ENCODE results near the gene CEP192.

Gene CEP192

DNA sequence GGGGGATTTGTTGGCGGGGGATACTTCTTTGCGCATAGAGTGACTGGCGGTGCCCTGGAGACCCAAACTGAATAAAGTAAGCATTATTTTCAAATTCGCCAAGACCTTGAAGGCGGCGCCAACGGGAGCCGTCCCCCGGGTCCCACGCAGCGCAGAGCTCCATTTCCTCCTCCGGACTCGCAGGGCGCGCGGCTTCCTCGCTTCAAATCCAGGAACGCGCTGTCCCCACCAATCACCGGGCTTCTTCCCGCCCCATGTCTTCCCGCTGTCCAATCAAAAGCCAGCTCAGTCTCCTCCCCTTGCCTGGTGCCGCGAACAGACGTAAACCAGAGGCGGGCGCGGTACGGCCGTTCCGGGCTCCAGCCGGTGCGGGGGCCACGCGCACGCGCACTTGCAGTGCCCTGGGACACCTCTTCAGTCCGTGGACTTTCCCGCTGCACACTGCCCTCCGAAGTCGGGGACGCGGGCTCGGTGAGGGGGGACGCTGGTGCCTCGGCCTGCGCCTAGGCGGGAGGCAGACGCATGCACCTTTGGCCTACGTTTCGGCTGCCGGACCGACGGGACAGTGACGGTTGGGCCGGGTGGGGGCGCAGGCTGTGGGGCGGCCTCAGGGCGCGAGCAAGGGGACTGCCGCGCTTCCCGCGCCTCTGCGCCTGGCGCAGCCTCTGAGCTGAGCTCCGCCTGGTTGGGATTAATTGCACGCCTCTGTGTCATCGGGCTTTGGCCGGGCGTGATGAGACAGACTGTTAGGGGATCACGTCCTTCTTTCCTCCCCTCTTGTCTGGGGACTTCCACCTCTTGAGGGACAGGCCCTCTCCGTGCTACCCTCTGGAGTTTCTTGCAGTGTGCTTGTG is at the start of gene CEP192:
CEP192 (plus strand) TSS at position 396 of the 854 bp plus-strand sequence. CDS start 8,063 bp downstream, outside the sequence.
- H3K36me3 ChIP-seq (ENCODE audit: control insufficient read depth in 2 of 2, insufficient read depth in 2 of 2, low read length in 2 of 2) = peaks cover 3 to 4% of the 10 kb centered on the region in 2 donors
- peaks cover 3% of the 10 kb centered on the region for H3K4me1 ChIP-seq (ENCODE audit: control insufficient read depth, insufficient read depth, low read length)
- H3K4me3 ChIP-seq (ENCODE audit: low read length in 2 of 2) = peak within 1 kb of the TSS; percentile 88 to 89
- peak within 1 kb of the TSS; percentile 78 to 81 for H3K9ac ChIP-seq (ENCODE audit: low read length in 2 of 2)
- no peaks in the 10 kb centered on the region for H3K9me3 ChIP-seq (ENCODE audit: control insufficient read depth in 2 of 2, low read length in 2 of 2)
- peak within 1 kb of the TSS; percentile 68 for H3K27ac ChIP-seq (ENCODE audit: low read length)
- H3K27me3 ChIP-seq (ENCODE audit: control insufficient read depth in 1 of 2, insufficient read depth in 2 of 2, low read length in 2 of 2) = no peaks in the 10 kb centered on the region

DNA sequence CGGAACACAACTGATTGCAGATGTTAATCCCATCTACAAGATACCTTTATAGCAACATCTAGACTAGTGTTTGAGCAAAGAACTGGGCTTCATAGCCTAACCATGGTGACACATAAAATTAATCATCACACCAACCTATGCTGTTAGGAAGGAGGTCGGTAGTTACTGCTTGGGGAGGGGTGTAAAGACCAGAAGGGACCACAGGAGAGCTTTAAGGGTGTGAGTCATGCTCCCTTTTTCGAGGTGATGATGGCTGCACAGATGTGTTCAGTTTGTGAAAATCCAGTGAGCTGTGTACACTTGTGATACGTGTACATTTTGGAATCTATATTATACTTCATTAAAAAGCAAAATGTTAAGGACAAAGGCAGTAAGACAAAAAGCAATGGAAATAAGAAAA is 47.9 kb upstream of the CEP192 start:
- no peaks in the 10 kb centered on the region for H3K9me3 ChIP-seq (ENCODE audit: control insufficient read depth in 2 of 2, low read length in 2 of 2)
- H3K4me3 ChIP-seq (ENCODE audit: low read length in 2 of 2) = no peak overlapping the region
- no peaks in the 10 kb centered on the region for H3K27me3 ChIP-seq (ENCODE audit: control insufficient read depth in 1 of 2, insufficient read depth in 2 of 2, low read length in 2 of 2)
- H3K9ac ChIP-seq (ENCODE audit: low read length in 2 of 2) = no peak overlapping the region
- H3K4me1 ChIP-seq (ENCODE audit: control insufficient read depth, insufficient read depth, low read length) = peaks cover 10% of the 10 kb centered on the region
- no peaks in the 10 kb centered on the region for H3K36me3 ChIP-seq (ENCODE audit: control insufficient read depth in 2 of 2, insufficient read depth in 2 of 2, low read length in 2 of 2)
- no peak overlapping the region for H3K27ac ChIP-seq (ENCODE audit: low read length)

- Histone ChIP-seq H3K9me3 (ENCODE audit: control insufficient read depth in 2 of 2, low read length in 2 of 2) (no peaks in the 10 kb centered on the region), H3K36me3 (ENCODE audit: control insufficient read depth in 2 of 2, insufficient read depth in 2 of 2, low read length in 2 of 2) (no peaks in the 10 kb centered on the region), H3K4me3 (ENCODE audit: low read length in 2 of 2) (no peak overlapping the region), H3K27me3 (ENCODE audit: control insufficient read depth in 1 of 2, insufficient read depth in 2 of 2, low read length in 2 of 2) (no peaks in the 10 kb centered on the region), H3K9ac (ENCODE audit: low read length in 2 of 2) (no peak overlapping the region), H3K27ac (ENCODE audit: low read length) (no peak overlapping the region), H3K4me1 (ENCODE audit: control insufficient read depth, insufficient read depth, low read length) (peaks cover 18% of the 10 kb centered on the region)
Measured at GRCh38 chr18:12944709-12945108, 46.5 kb upstream of the CEP192 start.

DNA sequence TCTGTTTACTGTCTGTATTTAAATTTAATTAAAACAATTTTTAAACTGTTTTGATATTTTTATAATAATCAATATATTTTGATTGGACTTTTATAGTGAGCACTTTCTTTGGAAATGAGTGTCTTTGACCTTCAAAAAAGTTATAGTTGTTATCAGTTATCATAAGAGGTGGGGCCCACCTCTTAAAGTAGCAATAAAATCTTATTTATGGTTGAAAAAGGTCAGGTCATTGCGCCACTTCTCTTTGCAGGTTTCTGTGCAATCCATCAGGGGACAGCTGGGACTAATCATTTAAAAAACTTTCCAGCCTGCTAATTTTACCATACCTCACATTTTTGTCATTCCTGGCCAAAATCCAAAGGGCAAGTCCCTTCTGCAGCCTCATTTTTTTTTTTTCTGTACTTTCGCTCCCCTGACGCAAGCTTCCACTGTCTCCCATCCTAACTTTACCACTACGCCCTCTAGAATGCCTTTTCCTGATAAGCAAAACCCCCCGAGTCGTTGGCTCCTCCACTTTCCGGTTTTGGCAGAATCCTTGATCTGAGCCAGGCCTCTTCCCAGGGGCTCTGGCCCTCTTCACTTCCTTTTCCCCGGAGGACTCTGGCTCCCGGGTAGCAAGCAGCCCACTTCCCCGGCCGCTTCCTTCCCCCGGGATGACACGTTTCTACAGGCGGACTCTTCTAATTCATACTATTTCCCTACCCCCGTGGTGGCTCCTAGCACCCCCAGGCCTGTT is 44.4 kb upstream of the CEP192 start:
- Histone ChIP-seq H3K36me3 (ENCODE audit: control insufficient read depth in 2 of 2, insufficient read depth in 2 of 2, low read length in 2 of 2) (no peaks in the 10 kb centered on the region), H3K4me3 (ENCODE audit: low read length in 2 of 2) (peak overlapping the region; percentile 78 to 87), H3K9ac (ENCODE audit: low read length in 2 of 2) (peak overlapping the region; percentile 82 to 93), H3K9me3 (ENCODE audit: control insufficient read depth in 2 of 2, low read length in 2 of 2) (no peaks in the 10 kb centered on the region), H3K27ac (ENCODE audit: low read length) (peak overlapping the region; percentile 95), H3K4me1 (ENCODE audit: control insufficient read depth, insufficient read depth, low read length) (peaks cover 18% of the 10 kb centered on the region), H3K27me3 (ENCODE audit: control insufficient read depth in 1 of 2, insufficient read depth in 2 of 2, low read length in 2 of 2) (no peaks in the 10 kb centered on the region)

- peaks cover 18% of the 10 kb centered on the region for H3K4me1 ChIP-seq (ENCODE audit: control insufficient read depth, insufficient read depth, low read length)
Measured at GRCh38 chr18:12947285-12948049, 43.7 kb upstream of the CEP192 start, which contains the start of gene SEH1L. Gene SEH1L, plus strand, starts transcription at chr18:12948011. Its CDS starts 111 bp downstream, at chr18:12948122.

DNA sequence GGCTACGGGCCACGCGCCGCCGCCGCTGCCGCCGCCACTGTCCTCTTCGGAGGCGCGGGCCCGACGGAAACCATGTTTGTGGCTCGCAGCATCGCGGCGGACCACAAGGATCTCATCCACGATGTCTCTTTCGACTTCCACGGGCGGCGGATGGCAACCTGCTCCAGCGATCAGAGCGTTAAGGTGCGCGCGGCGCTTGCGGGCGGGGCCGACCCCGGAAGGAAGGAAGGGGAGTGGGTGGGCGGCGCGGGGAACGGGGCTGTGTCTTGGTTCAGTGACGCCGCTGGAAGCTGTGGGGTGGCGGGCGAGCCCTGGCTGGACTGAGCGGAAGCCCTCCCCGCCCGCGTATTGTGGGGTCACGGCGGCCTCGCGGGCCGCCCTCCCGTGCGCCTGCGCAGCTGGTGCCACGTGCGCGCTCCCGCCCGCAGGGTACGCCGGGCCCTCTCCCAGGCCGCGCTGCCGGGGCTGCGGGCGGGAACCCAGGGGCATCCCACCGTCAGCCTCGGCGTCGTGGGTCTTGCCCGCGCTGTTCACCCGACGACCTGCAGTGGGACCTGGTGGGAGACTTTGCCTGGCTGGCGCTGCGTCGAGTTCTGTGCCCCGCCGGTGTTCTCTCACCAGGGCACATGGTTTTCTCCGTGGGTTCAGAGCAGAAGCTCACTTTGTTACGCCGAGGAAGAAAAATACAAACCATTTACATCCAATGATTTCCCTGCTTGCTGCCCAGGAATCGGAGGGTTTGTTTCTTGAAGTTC is 42.9 kb upstream of the CEP192 start:
- Histone ChIP-seq H3K4me3 (ENCODE audit: low read length in 2 of 2) (peak overlapping the region; percentile 58 to 81), H3K9ac (ENCODE audit: low read length in 2 of 2) (peak overlapping the region; percentile 73 to 79), H3K4me1 (ENCODE audit: control insufficient read depth, insufficient read depth, low read length) (peaks cover 18% of the 10 kb centered on the region), H3K9me3 (ENCODE audit: control insufficient read depth in 2 of 2, low read length in 2 of 2) (no peaks in the 10 kb centered on the region), H3K27me3 (ENCODE audit: control insufficient read depth in 1 of 2, insufficient read depth in 2 of 2, low read length in 2 of 2) (no peaks in the 10 kb centered on the region), H3K36me3 (ENCODE audit: control insufficient read depth in 2 of 2, insufficient read depth in 2 of 2, low read length in 2 of 2) (peaks cover 0 to 3% of the 10 kb centered on the region in 2 donors), H3K27ac (ENCODE audit: low read length) (peak overlapping the region; percentile 91)

More at GRCh38 chr18:12947285-12948049, 43.7 kb upstream of the CEP192 start, which contains the start of gene SEH1L:
- no peaks in the 10 kb centered on the region for H3K9me3 ChIP-seq (ENCODE audit: control insufficient read depth in 2 of 2, low read length in 2 of 2)
- H3K36me3 ChIP-seq (ENCODE audit: control insufficient read depth in 2 of 2, insufficient read depth in 2 of 2, low read length in 2 of 2) = no peaks in the 10 kb centered on the region
- H3K27me3 ChIP-seq (ENCODE audit: control insufficient read depth in 1 of 2, insufficient read depth in 2 of 2, low read length in 2 of 2) = no peaks in the 10 kb centered on the region
- H3K4me3 ChIP-seq (ENCODE audit: low read length in 2 of 2) = peak within 1 kb of the TSS; percentile 78 to 87
- peak within 1 kb of the TSS; percentile 82 to 93 for H3K9ac ChIP-seq (ENCODE audit: low read length in 2 of 2)
- peak within 1 kb of the TSS; percentile 95 for H3K27ac ChIP-seq (ENCODE audit: low read length)

GRCh38 chr18:12958478-12958877 is 32.7 kb upstream of the CEP192 start:
- Histone ChIP-seq H3K9ac (ENCODE audit: low read length in 2 of 2) (no peak overlapping the region), H3K36me3 (ENCODE audit: control insufficient read depth in 2 of 2, insufficient read depth in 2 of 2, low read length in 2 of 2) (peaks cover 6 to 16% of the 10 kb centered on the region in 2 donors), H3K9me3 (ENCODE audit: control insufficient read depth in 2 of 2, low read length in 2 of 2) (no peaks in the 10 kb centered on the region), H3K27ac (ENCODE audit: low read length) (no peak overlapping the region), H3K4me1 (ENCODE audit: control insufficient read depth, insufficient read depth, low read length) (no peaks in the 10 kb centered on the region), H3K27me3 (ENCODE audit: control insufficient read depth in 1 of 2, insufficient read depth in 2 of 2, low read length in 2 of 2) (no peaks in the 10 kb centered on the region), H3K4me3 (ENCODE audit: low read length in 2 of 2) (no peak overlapping the region)

DNA sequence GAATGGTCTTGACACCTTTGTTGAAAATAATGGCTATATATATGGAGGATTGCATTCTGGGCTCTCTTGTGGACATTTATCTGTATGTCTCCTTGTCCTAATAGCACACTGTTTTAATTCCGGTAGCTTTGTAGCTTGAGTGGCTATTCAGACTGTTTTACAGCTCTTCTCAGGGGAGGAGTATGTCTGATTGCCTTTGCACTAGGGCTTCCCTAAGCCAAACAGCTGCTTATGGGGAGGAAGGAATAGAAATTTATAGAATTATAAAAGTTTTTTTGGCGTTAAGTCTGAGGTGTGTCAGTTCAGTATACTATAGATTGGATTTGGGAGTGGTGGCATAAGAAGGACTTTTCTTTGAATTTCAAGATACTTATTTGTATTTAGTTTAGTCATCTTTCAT is 30.8 kb upstream of the CEP192 start:
- Histone ChIP-seq H3K27ac (ENCODE audit: low read length) (no peak overlapping the region), H3K9me3 (ENCODE audit: control insufficient read depth in 2 of 2, low read length in 2 of 2) (no peaks in the 10 kb centered on the region), H3K9ac (ENCODE audit: low read length in 2 of 2) (no peak overlapping the region), H3K36me3 (ENCODE audit: control insufficient read depth in 2 of 2, insufficient read depth in 2 of 2, low read length in 2 of 2) (peaks cover 6 to 22% of the 10 kb centered on the region in 2 donors), H3K27me3 (ENCODE audit: control insufficient read depth in 1 of 2, insufficient read depth in 2 of 2, low read length in 2 of 2) (no peaks in the 10 kb centered on the region), H3K4me3 (ENCODE audit: low read length in 2 of 2) (no peak overlapping the region), H3K4me1 (ENCODE audit: control insufficient read depth, insufficient read depth, low read length) (no peaks in the 10 kb centered on the region)

DNA sequence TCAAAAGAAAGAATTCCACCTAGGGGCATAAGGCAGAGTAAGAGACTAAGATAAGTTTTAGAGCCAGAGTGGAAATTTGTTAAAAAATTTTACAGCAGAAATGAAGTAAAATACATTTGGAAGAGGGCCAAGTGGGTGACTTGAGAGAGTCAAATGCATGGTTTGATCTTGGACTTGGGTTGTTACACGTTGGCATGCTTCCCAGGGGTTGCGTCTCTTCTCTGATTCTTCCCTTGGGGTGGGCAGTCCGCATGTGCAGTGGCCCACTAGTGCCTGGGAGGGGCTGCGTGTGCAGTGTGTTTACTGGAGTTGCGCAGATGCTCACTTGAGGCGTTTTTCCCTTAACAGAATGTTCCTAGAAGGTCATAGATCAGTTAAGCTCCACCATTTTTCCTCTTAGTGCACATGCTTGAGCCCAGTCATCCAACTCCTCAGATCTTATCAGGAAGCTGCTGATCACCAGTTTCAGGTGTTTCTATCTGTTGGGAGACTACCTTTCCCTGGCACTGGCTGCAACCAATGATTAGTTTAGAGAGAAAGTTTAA is 30.2 kb upstream of the CEP192 start:
- Histone ChIP-seq H3K4me3 (ENCODE audit: low read length in 2 of 2) (no peak overlapping the region), H3K9ac (ENCODE audit: low read length in 2 of 2) (no peak overlapping the region), H3K36me3 (ENCODE audit: control insufficient read depth in 2 of 2, insufficient read depth in 2 of 2, low read length in 2 of 2) (peaks cover 6 to 22% of the 10 kb centered on the region in 2 donors), H3K27me3 (ENCODE audit: control insufficient read depth in 1 of 2, insufficient read depth in 2 of 2, low read length in 2 of 2) (no peaks in the 10 kb centered on the region), H3K9me3 (ENCODE audit: control insufficient read depth in 2 of 2, low read length in 2 of 2) (no peaks in the 10 kb centered on the region), H3K4me1 (ENCODE audit: control insufficient read depth, insufficient read depth, low read length) (no peaks in the 10 kb centered on the region), H3K27ac (ENCODE audit: low read length) (no peak overlapping the region)

All from stomach smooth muscle (tissue), 2 donors.